ENCODE measurements around the gene UBE2R2. TPM values are rescaled to one million over a fixed set of nuclear protein-coding genes. Genes with fewer than 3 reads are reported as not detected.

The UBE2R2 gene
- total RNA-seq, 3 donors from 2014 or later: 32.1 to 55.5 (median 34.4) TPM

GRCh38 chr9:33907347-33907746, 90.4 kb downstream of the UBE2R2 start:
- Histone ChIP-seq H3K4me1 (ENCODE audit: low read depth) (no peaks in the 10 kb centered on the region), H3K36me3 (ENCODE audit: low read depth) (no peaks in the 10 kb centered on the region), H3K4me3 (no peak overlapping the region), H3K9me3 (no peaks in the 10 kb centered on the region)
- ATAC-seq (no peak), DNase-seq (no peak)
- no peak for TF ChIP-seq CTCF (IDR thresholded peaks at IDR 0.05)
- intact Hi-C loops (cut with DNase I, micrococcal nuclease): no loop called here

GRCh38 chr9:33908114-33908513, 91.2 kb downstream of the UBE2R2 start:
- no peak for TF ChIP-seq CTCF (IDR thresholded peaks at IDR 0.05)
- ATAC-seq (peak; percentile 43), DNase-seq (no peak)
- Histone ChIP-seq H3K36me3 (ENCODE audit: low read depth) (no peaks in the 10 kb centered on the region), H3K4me3 (no peak overlapping the region), H3K4me1 (ENCODE audit: low read depth) (no peaks in the 10 kb centered on the region), H3K9me3 (no peaks in the 10 kb centered on the region)
- intact Hi-C loops (cut with DNase I, micrococcal nuclease): no loop called here

GRCh38 chr9:33908749-33909148, 91.8 kb downstream of the UBE2R2 start:
- H3K4me3 ChIP-seq: no peak overlapping the region
- no peak for ATAC-seq
- no peaks in the 10 kb centered on the region for H3K36me3 ChIP-seq (ENCODE audit: low read depth)
- H3K4me1 ChIP-seq (ENCODE audit: low read depth): no peaks in the 10 kb centered on the region
- H3K9me3 ChIP-seq: no peaks in the 10 kb centered on the region
- TF ChIP-seq CTCF (IDR thresholded peaks at IDR 0.05): no peak
- no peak for DNase-seq
- intact Hi-C loops (cut with DNase I, micrococcal nuclease): no loop called here

- Histone ChIP-seq H3K9me3 (no peaks in the 10 kb centered on the region), H3K36me3 (ENCODE audit: low read depth) (no peaks in the 10 kb centered on the region), H3K4me1 (ENCODE audit: low read depth) (no peaks in the 10 kb centered on the region), H3K4me3 (no peak overlapping the region)
- intact Hi-C loops (cut with DNase I, micrococcal nuclease): no loop called here
- no peak for TF ChIP-seq CTCF (IDR thresholded peaks at IDR 0.05)
- DNase-seq (no peak), ATAC-seq (no peak)
Measured at GRCh38 chr9:33913541-33913940, 96.6 kb downstream of the UBE2R2 start.

GRCh38 chr9:33914887-33915628, 98.1 kb downstream of the UBE2R2 start:
- ATAC-seq (no peak), DNase-seq (no peak)
- H3K4me3 ChIP-seq: no peak overlapping the region
- no peaks in the 10 kb centered on the region for H3K9me3 ChIP-seq
- no peaks in the 10 kb centered on the region for H3K4me1 ChIP-seq (ENCODE audit: low read depth)
- no peaks in the 10 kb centered on the region for H3K36me3 ChIP-seq (ENCODE audit: low read depth)
- intact Hi-C loops (cut with DNase I, micrococcal nuclease): no loop called here
- no peak for TF ChIP-seq CTCF (IDR thresholded peaks at IDR 0.05)
